GM19043 (cell line): ENCODE results near the gene PHTF2.
"Not testable (repeated sequence)": the region's sequence is repeated elsewhere in the genome, so short reads cannot be mapped to it uniquely, and the experiment has no call there.

Experiments
- ATAC-seq: cut with Tn5 transposase; IDR thresholded peaks from one replicate; pipeline ENCODE4 v1.9.1; 2021; ENCODE audit warnings: low read depth; ENCODE audit not compliant: unreplicated experiment

Gene PHTF2

DNA sequence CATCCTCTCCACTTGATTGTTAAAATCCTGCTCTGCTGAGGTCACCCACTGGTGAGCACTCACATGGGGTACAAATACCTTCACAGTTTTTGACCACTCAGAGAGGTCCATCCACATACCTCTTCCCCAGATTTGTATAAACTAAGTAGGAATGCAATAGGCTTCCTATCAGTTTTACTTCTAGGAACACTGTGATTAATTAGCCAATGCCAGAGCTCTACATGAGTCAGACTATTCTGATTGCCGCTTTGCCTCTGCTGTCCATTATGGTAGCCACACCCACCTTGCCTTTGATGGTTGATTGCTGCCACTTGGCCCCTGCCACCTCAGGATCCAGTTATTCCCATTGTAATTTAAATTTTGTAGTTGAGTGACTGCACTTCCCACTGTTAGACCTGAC, 73.7 kb downstream of the PHTF2 start:
- not testable (repeated sequence) for ATAC-seq

DNA sequence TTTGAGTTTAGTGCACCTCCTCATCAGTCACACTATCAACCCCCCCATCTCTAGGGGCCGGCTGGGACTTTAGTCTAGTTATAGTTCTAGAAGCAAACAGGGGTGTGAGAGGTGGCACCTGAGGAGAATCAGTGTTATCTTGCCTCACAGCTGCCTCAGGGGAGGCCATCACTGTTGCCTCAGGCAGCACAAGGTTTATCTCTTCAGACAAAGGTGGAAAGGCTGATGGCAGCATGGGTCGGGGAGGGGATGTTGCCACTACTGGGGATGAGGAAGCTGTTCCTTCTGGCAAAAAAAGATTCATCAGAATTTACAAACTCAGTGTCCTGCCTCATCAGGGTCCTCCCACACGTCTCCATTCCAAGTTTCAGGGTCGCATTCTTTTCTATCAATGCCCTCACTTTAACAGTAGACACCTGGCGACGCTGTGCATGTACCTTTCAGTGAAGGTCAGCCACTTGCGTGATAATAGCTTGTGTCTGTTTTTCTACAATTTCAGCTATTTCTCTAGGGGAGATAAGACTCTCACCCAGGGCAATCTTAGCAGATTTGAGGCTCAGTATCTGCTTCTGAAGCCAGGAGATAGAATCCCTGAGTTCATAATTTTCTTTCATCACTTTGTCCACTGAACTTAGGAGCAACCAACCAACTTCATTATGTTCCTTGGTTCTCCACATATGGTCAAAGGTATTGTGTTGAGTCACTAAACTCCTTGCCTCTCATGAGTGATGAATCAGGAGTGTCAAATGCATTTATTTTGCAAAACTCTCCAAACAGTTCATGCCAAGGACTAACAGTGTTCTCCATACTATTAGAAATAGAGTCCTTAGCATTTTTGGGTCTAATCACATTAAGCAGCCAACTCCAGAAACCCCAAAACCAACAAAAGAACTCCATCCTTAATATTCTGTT, 75.1 kb downstream of the PHTF2 start:
- ATAC-seq, result not testable (repeated sequence)

DNA sequence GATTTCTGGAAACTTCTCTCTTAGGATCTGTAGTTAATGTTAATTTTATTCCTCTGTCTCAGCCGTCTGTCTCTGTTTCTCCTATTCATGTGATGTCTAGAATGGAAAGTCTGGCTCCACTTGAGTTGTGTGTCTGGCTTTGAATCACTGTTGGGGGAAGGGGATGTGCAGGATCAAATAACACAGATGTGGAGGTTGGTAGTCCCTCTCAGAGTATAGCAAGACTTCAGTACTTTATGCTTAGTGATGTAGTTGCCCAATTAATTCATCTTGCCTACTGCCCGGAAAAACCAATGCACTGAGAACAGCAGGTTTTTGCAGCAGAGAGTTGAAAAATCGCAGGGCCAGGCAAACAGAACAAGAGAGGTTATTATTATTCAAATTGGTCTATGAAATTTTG, 79.2 kb downstream of the PHTF2 start:
- ATAC-seq, result no peak

DNA sequence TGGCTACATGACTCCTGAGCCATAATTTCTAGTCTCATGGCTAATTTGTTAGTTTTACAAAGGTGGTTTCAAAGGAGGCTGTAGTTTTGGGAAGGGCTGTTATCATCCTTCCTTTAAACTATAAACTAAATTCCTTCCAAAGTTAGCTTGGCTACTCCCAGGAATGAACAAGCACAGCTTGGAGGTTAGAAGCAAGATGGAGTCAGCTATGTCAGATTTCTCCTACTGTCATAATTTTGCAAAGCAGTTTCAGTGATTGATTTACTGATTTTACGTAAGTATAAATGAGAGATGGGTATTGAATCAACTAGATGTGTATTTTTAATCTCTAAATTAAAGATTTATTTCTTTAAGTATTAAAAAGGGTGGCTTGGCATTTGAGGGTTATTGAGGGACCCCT, 79.9 kb downstream of the PHTF2 start:
- no peak for ATAC-seq

DNA sequence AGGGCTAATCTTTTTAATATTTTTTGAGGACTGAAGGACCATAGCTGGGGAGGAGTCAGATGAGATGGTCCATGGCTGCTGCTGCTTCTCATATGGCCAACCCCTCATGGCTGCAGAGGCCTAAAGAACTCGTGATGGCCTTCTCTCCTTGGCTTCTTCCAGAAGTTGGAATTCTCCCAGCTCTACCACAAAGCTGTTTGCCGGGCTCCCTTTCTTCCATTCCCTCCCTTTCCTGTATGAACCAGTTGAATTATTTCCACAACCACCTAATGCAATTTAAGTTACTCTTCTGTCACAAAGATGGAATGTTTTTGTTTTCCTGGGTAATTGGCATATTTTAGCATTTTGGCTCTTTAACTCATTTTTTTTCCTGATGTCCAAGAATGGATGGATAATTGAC, 80.7 kb downstream of the PHTF2 start:
- no peak for ATAC-seq

DNA sequence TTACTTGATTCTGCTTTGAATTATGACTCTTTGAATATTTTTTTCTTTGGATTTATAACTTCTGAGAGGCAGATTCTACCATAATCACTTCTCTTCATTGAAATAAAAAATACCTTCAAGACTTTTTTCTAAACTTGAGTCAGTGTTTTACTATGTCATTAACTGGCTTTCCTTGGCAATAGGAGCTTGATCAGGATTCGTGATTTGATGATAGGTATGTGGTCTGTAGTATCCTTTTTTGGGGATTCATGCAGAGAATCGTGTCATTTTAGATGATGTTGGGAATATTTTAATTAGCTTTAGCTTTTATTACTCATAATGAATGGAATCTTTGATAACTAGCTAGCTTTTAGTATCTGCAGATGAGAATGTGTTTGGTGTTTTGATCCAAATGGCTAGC, 83.3 kb downstream of the PHTF2 start:
- no peak for ATAC-seq

DNA sequence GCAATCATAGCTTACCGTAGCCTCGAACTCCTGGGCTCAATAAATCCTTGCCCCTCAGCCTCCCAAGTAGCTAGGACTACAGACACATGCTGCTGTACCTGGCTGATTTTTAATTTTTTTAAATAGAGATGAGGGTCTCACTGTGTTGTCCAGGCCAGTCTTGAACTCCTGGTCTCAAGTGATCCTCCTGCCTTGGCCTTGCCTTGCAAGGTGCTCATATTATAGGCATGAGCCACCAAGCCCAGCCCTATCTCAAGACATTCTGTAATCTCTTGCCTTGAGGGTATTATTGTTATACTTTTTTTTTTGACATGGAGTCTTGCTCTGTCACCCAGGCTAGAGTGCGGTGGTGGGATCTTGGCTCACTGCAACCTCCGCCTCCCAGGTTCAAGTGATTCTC, 86.6 kb downstream of the PHTF2 start:
- ATAC-seq, result no peak

DNA sequence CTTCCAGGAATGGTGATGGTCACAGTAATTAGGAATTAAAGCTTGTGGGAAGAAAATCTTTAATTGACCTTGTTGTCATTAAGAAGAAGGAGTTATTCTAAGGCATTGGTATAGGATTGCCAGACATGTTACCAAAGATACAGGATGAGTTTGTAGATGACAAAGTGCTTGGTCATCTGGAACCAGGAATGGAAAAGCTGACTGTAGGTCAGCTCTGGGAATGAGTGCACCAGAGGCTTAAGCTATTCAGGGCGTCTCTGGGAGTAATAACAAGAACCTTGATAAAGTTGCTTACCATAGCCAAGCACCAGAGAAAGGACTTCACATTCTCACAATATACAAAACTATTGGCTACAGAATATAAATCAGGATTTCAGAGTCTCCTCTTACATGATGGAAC, 89.0 kb downstream of the PHTF2 start:
- no peak for ATAC-seq

DNA sequence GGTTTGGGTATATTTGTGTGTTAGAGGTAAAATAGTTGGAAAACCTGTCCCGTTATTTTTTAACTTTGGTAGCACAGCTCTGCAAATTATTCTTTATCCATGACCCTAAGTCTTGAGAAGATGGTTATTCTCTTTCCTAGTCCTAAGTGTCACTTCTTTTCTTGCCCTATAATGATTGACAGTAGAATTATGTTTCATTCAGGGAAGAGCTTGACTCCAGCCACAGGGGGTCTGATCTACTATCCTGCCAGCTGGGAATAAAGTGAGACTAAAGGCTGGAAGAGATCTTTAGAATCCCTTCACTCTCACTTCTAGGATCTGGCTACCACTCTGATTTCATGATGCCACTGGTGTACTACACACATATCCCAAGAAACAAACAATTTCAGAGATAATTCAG, 90.4 kb downstream of the PHTF2 start:
- ATAC-seq, result no peak

DNA sequence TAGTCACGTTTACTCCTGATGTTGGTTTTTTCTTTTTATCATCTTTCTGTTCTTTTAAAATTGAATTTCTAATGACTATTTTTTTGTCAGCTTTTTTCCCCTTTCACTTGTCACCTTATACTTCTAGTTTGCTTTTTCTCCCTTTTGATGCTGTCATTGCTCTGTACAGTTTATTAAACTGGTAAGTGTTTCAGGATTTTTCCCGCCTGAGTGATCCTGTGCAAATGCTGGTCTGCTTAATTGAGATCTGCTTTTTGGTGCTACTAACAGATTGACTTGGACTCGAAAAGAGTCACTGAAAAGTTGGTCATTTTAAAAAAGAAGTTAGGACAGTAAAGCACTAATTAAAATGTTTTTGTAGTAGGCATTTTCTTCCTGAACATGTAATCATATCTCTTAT, 95.2 kb downstream of the PHTF2 start:
- ATAC-seq, result no peak

DNA sequence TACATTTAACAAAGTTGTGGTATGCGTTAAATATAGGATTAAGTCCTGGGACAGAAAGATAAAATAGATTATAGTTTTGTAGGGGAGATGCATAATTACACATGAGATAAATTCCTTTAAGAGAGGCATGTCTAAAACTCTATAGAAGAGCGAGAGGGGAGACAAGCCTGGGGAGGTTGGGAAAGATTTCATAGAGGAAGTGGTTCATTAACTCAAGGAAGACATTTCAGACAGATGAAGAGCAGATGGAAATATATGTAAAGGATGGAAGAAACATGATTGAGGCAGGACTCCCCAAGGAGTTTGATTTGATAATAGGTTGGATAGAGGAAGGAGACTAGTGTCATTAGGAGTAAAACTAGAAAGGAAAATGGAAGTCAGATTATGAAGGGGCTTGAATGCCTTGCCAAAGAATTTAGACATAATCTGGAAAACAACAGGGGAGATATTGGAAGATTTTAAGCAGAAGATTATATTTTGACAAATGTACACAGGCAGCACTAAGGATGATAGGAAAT, 96.1 kb downstream of the PHTF2 start:
- ATAC-seq, result no peak

DNA sequence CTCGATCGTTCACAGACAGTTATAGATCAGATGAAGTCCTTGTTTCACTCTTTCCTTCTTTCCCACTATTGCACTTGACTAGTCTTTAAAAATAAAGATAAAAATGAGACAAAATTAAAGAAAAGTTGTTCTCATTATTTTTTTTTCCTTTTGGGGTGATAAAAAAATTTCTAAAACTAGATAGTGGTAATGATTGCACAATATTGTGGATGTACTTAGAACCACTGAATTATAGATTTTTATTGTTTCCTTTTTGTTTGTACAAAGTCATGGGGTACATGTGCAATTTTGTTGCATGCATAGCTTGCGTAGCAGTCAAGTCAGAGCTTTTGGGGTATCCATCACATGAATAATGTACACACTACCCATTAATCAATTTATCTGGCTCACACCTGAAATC, 97.3 kb downstream of the PHTF2 start:
- no peak for ATAC-seq

DNA sequence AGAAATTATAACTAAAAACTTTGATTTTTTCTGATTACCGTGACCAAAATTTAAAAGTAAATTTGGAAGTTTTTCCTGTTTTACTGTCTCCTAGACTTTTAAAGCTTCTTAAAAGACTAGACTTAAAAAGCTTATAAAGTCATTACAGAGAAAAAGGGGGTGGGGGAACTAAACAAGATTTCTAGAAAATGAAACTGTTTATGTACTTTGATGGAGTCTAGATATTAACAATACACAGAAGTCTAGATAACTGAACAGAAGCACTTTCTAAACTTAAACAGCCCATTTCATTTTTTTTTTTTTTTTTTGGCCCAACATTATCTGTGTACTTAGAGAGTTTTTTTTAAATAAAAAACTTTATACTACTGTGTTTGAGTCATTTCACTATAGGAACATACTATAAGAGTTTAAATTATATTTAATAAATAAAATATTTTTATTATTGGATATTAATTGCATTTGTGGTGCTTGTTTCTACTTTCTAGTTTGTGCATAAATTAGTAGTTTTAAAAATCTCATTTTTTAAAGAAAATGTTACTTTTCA, 98.5 kb downstream of the PHTF2 start:
- ATAC-seq, result no peak

DNA sequence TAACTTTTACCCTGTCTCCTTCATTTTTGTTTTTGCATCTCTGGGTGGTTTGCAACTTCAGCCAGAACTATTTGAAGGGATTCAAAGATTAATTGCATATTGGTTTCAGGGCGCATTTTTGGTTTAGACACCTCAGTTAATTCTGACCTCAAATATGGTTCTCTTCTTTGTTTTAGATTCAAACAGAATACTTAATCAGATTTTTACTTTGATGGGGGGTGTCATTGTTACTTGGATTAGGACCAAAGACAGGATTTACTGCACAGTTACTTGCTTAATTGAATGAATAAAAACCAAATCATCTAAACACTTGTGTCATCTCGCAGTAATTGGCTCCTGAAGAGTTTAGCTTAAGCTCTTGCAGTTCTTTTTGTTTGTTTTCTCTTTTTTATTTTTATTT, 100.9 kb downstream of the PHTF2 start:
- ATAC-seq, result no peak

DNA sequence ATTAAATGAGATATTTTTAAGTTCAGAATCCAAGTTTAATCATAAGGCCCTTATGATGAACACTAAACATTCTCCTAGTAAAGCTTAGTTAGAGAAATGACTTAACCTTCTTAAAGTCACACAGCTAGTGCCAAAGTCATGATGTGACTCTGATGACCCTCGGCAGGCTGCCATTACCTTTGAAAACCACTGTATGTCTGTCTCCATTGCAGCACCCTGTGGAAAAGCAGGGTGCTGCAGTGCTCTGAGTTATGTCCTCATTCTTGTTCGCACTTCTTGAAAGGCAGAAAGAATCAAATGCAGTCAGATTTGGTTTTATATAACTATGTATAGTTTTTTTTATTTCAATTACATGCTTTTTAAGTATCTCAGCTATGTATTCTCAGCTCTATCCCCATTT, 105.0 kb downstream of the PHTF2 start:
- no peak for ATAC-seq

DNA sequence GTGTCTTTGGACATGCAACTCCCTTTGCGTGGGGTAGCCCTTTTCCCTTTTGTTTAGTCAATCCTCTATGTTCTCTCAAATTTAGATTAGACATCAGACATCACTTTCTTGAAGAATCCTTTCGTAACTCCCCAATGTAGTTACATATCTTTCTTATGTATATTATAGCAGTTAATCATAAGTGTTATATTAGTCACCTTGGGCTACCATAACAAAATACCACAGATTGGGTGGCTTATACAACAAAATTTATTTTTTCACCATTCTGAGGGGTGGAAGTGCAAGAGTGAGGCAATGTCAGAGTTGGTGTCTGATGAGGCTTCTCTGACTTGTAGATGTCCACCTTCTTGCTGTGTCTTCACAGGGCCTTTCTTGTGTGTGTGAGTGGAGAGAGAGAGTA, 105.7 kb downstream of the PHTF2 start:
- ATAC-seq, result no peak

DNA sequence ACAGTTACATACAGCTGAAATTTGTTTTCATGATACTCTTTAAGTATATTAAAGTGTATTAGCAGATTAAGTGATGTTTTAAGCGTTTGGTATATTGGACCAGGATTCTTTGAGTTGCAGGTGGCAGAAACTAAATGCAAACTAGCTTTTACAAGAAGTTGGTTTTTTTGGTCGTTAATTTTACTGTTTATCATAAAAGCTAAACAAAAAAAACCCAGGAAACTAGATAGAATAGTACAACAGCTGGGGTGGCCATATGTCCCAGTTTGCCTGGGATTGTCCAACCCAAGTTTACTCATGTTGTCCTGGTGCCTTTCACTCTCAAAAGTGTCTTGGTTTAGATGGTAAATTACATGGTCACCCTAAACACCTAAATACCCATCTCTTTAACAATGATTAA, 108.7 kb downstream of the PHTF2 start:
- ATAC-seq, result no peak

DNA sequence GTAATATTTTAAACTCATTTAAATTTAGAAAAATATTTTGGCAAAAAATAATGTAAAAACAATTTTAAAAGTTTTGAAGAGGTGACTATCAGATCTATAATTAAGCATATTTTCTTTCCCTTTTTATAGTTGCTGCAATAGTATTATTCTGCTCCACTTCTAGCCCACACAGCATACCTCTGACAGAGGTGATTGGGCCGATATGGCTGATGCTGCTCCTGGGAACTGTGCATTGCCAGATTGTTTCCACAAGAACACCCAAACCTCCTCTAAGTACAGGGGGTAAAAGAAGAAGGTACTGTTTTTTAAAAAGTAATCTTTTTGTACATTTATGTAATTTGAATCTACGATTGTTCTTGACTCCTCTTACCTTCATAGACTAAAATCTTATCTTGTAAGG, 110.1 kb downstream of the PHTF2 start:
- ATAC-seq, result no peak

DNA sequence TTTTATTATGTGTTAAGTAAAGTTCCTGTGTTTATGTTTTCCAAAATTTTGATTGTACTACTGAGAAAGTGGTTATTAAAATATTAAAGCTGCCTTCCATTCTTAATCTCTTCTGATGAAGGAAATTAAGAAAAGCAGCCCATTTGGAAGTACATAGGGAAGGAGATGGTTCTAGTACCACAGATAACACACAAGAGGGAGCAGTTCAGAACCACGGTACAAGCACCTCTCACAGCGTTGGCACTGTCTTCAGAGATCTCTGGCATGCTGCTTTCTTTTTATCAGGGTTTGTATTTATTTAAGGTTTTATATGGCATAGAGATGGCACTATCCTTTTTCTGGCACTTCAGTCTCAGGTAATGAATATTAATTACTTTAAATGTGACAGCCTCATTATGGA, 111.6 kb downstream of the PHTF2 start:
- no peak for ATAC-seq

DNA sequence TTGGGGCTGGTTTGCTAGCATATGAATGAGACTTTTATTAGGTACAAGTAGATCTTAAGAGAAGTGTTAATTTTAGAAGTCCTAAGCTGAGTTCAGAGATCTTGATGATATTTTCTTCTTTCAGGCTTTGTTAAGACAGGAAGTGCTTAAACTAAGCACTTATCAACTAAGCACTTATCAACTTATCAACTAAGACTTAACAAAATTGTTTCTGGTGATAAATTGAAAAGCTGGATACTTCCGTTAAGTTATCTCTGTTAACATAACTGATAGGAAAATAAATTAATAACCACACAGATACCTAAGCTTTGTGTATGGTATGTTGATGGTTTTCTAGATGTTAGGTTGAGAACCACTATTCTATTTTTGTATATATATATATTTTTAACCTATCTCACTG, 113.7 kb downstream of the PHTF2 start:
- no peak for ATAC-seq

DNA sequence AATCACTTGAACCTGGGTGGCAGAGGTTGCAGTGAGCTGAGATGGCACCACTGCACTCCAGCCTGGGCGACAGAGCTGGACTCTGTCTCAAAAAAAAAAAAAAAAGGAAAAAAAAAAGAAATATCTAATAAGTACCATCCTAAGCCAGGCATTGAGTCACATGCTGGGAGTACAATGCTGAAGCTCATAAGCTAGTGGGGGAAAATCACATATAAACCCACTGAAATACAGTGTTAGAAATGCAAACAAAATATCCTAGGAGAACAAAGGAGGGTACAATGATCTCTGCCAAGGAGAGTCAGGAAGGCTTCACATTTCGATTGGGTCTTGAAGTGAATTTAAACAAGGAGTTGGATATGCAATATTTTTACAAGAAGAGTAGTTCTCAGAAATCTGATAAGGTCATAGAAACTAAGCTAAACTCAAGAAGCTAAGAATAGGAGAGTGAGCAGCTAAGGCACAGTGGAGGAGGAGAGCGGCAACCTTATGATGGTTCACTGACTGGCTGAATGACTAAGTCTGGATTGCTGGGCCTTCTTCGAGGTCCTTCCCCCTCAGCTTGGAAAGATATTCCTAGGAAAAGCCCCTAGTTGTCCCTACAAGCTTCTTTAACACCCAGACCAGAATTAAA, 115.5 kb downstream of the PHTF2 start:
- ATAC-seq, result no peak
